ENCODE results near the gene EYA4. TPM values are rescaled to one million over a fixed set of nuclear protein-coding genes. Genes with fewer than 3 reads are reported as not detected.

The EYA4 gene
- 0.73 and 10.4 TPM in 2 replicates for total RNA-seq

GRCh38 chr6:133241086-133241900 is at the start of gene EYA4:
Gene EYA4, plus strand, starts transcription at chr6:133241357. Its CDS starts 33,424 bp downstream, at chr6:133274781.

